ENCODE data around the gene MZT2B.
"Not testable (repeated sequence)": the region's sequence is repeated elsewhere in the genome, so short reads cannot be mapped to it uniquely, and the experiment has no call there.

MZT2B gene

GRCh38 chr2:130156624-130157004 is 25.4 kb upstream of the MZT2B start:
- Histone ChIP-seq H3K27me3 (ENCODE audit: insufficient read depth, low read length) (no peaks in the 10 kb centered on the region), H3K36me3 (ENCODE audit: insufficient read depth, low read length) (peaks cover 43% of the 10 kb centered on the region), H3K4me1 (ENCODE audit: insufficient read depth, low read length) (no peaks in the 10 kb centered on the region), H3K4me3 (ENCODE audit: low read length) (no peak overlapping the region), H2AFZ (ENCODE audit: low read depth, low read length) (no peak overlapping the region), H3K9me3 (ENCODE audit: low read length) (no peaks in the 10 kb centered on the region)

- H3K4me1 ChIP-seq (ENCODE audit: insufficient read depth, low read length); H3K27me3 ChIP-seq (ENCODE audit: insufficient read depth, low read length); H3K4me3 ChIP-seq (ENCODE audit: low read length); H2AFZ ChIP-seq (ENCODE audit: low read depth, low read length); H3K9me3 ChIP-seq (ENCODE audit: low read length): not testable (repeated sequence)
- H3K36me3 ChIP-seq (ENCODE audit: insufficient read depth, low read length), result peaks cover 38% of the 10 kb centered on the region
Measured at GRCh38 chr2:130157354-130157753, 24.7 kb upstream of the MZT2B start.

GRCh38 chr2:130157825-130158514 is 24.1 kb upstream of the MZT2B start:
- not testable (repeated sequence) for H3K4me1 ChIP-seq (ENCODE audit: insufficient read depth, low read length); H2AFZ ChIP-seq (ENCODE audit: low read depth, low read length); H3K27me3 ChIP-seq (ENCODE audit: insufficient read depth, low read length); H3K9me3 ChIP-seq (ENCODE audit: low read length); H3K4me3 ChIP-seq (ENCODE audit: low read length)
- peaks cover 38% of the 10 kb centered on the region for H3K36me3 ChIP-seq (ENCODE audit: insufficient read depth, low read length)

GRCh38 chr2:130158631-130159030 is 23.4 kb upstream of the MZT2B start:
- peaks cover 40% of the 10 kb centered on the region for H3K36me3 ChIP-seq (ENCODE audit: insufficient read depth, low read length)

GRCh38 chr2:130159376-130159775 is 22.7 kb upstream of the MZT2B start:
- not testable (repeated sequence) for H3K4me1 ChIP-seq (ENCODE audit: insufficient read depth, low read length); H3K4me3 ChIP-seq (ENCODE audit: low read length); H3K9me3 ChIP-seq (ENCODE audit: low read length); H3K27me3 ChIP-seq (ENCODE audit: insufficient read depth, low read length); H2AFZ ChIP-seq (ENCODE audit: low read depth, low read length)
- H3K36me3 ChIP-seq (ENCODE audit: insufficient read depth, low read length), result peaks cover 44% of the 10 kb centered on the region

More at GRCh38 chr2:130158631-130159030, 23.4 kb upstream of the MZT2B start:
- Histone ChIP-seq H3K9me3 (ENCODE audit: low read length) (no peaks in the 10 kb centered on the region), H3K4me3 (ENCODE audit: low read length) (no peak overlapping the region), H2AFZ (ENCODE audit: low read depth, low read length) (no peak overlapping the region), H3K4me1 (ENCODE audit: insufficient read depth, low read length) (no peaks in the 10 kb centered on the region), H3K27me3 (ENCODE audit: insufficient read depth, low read length) (no peaks in the 10 kb centered on the region)

- Histone ChIP-seq H2AFZ (ENCODE audit: low read depth, low read length) (no peak overlapping the region), H3K9me3 (ENCODE audit: low read length) (no peaks in the 10 kb centered on the region), H3K36me3 (ENCODE audit: insufficient read depth, low read length) (peaks cover 46% of the 10 kb centered on the region), H3K27me3 (ENCODE audit: insufficient read depth, low read length) (no peaks in the 10 kb centered on the region), H3K4me1 (ENCODE audit: insufficient read depth, low read length) (no peaks in the 10 kb centered on the region), H3K4me3 (ENCODE audit: low read length) (no peak overlapping the region)
Measured at GRCh38 chr2:130160131-130160530, 21.9 kb upstream of the MZT2B start.

GRCh38 chr2:130160838-130161705 is 21.0 kb upstream of the MZT2B start:
- not testable (repeated sequence) for H2AFZ ChIP-seq (ENCODE audit: low read depth, low read length); H3K4me3 ChIP-seq (ENCODE audit: low read length)
- peaks cover 49% of the 10 kb centered on the region for H3K36me3 ChIP-seq (ENCODE audit: insufficient read depth, low read length)

GRCh38 chr2:130162486-130162885 is 19.6 kb upstream of the MZT2B start:
- peaks cover 55% of the 10 kb centered on the region for H3K36me3 ChIP-seq (ENCODE audit: insufficient read depth, low read length)
- not testable (repeated sequence) for H3K27me3 ChIP-seq (ENCODE audit: insufficient read depth, low read length); H3K4me3 ChIP-seq (ENCODE audit: low read length); H3K9me3 ChIP-seq (ENCODE audit: low read length); H3K4me1 ChIP-seq (ENCODE audit: insufficient read depth, low read length); H2AFZ ChIP-seq (ENCODE audit: low read depth, low read length)

More at GRCh38 chr2:130160838-130161705, 21.0 kb upstream of the MZT2B start:
- H3K9me3 ChIP-seq (ENCODE audit: low read length); H3K27me3 ChIP-seq (ENCODE audit: insufficient read depth, low read length); H3K4me1 ChIP-seq (ENCODE audit: insufficient read depth, low read length): not testable (repeated sequence)

GRCh38 chr2:130162968-130163367 is 19.1 kb upstream of the MZT2B start:
- Histone ChIP-seq H3K4me1 (ENCODE audit: insufficient read depth, low read length) (no peaks in the 10 kb centered on the region), H3K4me3 (ENCODE audit: low read length) (no peak overlapping the region), H3K36me3 (ENCODE audit: insufficient read depth, low read length) (peaks cover 58% of the 10 kb centered on the region), H3K9me3 (ENCODE audit: low read length) (no peaks in the 10 kb centered on the region), H3K27me3 (ENCODE audit: insufficient read depth, low read length) (no peaks in the 10 kb centered on the region), H2AFZ (ENCODE audit: low read depth, low read length) (no peak overlapping the region)

- Histone ChIP-seq H3K27me3 (ENCODE audit: insufficient read depth, low read length) (no peaks in the 10 kb centered on the region), H3K36me3 (ENCODE audit: insufficient read depth, low read length) (peaks cover 64% of the 10 kb centered on the region), H3K4me1 (ENCODE audit: insufficient read depth, low read length) (no peaks in the 10 kb centered on the region), H2AFZ (ENCODE audit: low read depth, low read length) (no peak overlapping the region), H3K9me3 (ENCODE audit: low read length) (no peaks in the 10 kb centered on the region), H3K4me3 (ENCODE audit: low read length) (no peak overlapping the region)
Measured at GRCh38 chr2:130165293-130166016, 16.6 kb upstream of the MZT2B start.

- peaks cover 67% of the 10 kb centered on the region for H3K36me3 ChIP-seq (ENCODE audit: insufficient read depth, low read length)
- H2AFZ ChIP-seq (ENCODE audit: low read depth, low read length); H3K27me3 ChIP-seq (ENCODE audit: insufficient read depth, low read length); H3K4me1 ChIP-seq (ENCODE audit: insufficient read depth, low read length); H3K4me3 ChIP-seq (ENCODE audit: low read length); H3K9me3 ChIP-seq (ENCODE audit: low read length): not testable (repeated sequence)
Measured at GRCh38 chr2:130166611-130167010, 15.5 kb upstream of the MZT2B start.

- not testable (repeated sequence) for H3K4me3 ChIP-seq (ENCODE audit: low read length)
- H3K36me3 ChIP-seq (ENCODE audit: insufficient read depth, low read length), result peaks cover 70% of the 10 kb centered on the region
Measured at GRCh38 chr2:130169163-130169562, 12.9 kb upstream of the MZT2B start.

GRCh38 chr2:130169896-130170295 is 12.2 kb upstream of the MZT2B start:
- Histone ChIP-seq H2AFZ (ENCODE audit: low read depth, low read length) (no peak overlapping the region), H3K36me3 (ENCODE audit: insufficient read depth, low read length) (peaks cover 68% of the 10 kb centered on the region), H3K9me3 (ENCODE audit: low read length) (no peaks in the 10 kb centered on the region), H3K27me3 (ENCODE audit: insufficient read depth, low read length) (no peaks in the 10 kb centered on the region), H3K4me1 (ENCODE audit: insufficient read depth, low read length) (no peaks in the 10 kb centered on the region), H3K4me3 (ENCODE audit: low read length) (no peak overlapping the region)

More at GRCh38 chr2:130169163-130169562, 12.9 kb upstream of the MZT2B start:
- not testable (repeated sequence) for H3K4me1 ChIP-seq (ENCODE audit: insufficient read depth, low read length); H3K27me3 ChIP-seq (ENCODE audit: insufficient read depth, low read length); H3K9me3 ChIP-seq (ENCODE audit: low read length); H2AFZ ChIP-seq (ENCODE audit: low read depth, low read length)
